Sciatic nerve (tissue), 2 donors: ENCODE results near the gene TEX264. TPM values are rescaled to one million over a fixed set of nuclear protein-coding genes. Genes with fewer than 3 reads are reported as not detected.

Source experiments
- ATAC-seq: fragments of 200-7000 bp; cut with Tn5 transposase; one replicate; pipeline ENCODE4 v1.9.1; 2020; ENCODE audit warnings: mild to moderate bottlenecking, moderate library complexity
- DNase-seq: peaks from one replicate; pipeline ENCODE4 v3.0.0-alpha.2; 2020; ENCODE audit warnings: low spot score
- intact Hi-C: fragments of 100-400 bp; cut with DNase I; formaldehyde crosslinking; loops from one replicate; pipeline ENCODE4 v1.14.2; 2022
- total RNA-seq: library from RNA; stranded (reverse); fragmentation: NEBNext Ultra II Directional; extraction: Animal tissue kit (Norgen Biotek cat#: 25700); gene quantifications from one replicate; pipeline ENCODE4 v1.2.1, GENCODE V29; 2021
- donor health status: DM: no; HTN: no; CAD: no.
- donor health status: DM: no; HTN: no; CAD: no.

TEX264 gene
- total RNA-seq, 1 donor from 2014 or later, result 35.8 TPM

DNA sequence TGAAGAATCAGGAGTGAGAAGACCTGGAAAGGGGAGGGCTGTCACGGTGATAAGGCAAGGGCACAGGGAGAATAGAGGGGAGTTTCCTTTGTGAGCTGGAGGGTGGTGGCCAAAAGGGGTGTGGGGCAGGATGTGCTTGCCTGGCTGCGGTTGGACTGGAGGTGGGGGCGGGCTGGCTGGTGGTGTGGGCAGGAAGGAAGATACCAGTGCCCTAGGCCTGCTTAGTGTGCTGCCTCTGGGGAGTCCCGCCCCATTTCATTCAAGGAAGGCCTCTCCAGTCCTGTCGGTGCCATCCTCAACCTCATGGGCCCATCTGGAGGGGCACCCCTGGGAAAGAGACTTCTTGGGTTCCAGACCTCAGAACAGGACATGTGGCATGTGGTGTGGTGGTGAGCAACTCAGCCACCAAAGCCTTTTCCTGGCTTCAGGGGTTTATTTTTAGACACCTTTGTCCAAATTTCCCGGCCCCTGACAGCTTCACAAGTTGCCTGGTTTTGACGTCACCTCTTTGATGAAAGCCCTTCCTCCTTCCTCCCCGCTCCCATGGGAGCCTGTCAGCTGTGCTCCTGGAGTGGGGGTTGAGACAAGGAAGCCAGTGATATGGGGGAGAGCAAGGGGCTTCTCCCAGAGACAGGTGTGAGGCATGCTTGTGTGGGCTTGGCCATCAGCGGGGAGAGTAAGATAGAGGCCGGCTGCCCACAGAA is 15.6 kb downstream of the TEX264 start:
- ATAC-seq (peak; percentile 52), DNase-seq (no peak)
- intact Hi-C loops, result no loop called here

DNA sequence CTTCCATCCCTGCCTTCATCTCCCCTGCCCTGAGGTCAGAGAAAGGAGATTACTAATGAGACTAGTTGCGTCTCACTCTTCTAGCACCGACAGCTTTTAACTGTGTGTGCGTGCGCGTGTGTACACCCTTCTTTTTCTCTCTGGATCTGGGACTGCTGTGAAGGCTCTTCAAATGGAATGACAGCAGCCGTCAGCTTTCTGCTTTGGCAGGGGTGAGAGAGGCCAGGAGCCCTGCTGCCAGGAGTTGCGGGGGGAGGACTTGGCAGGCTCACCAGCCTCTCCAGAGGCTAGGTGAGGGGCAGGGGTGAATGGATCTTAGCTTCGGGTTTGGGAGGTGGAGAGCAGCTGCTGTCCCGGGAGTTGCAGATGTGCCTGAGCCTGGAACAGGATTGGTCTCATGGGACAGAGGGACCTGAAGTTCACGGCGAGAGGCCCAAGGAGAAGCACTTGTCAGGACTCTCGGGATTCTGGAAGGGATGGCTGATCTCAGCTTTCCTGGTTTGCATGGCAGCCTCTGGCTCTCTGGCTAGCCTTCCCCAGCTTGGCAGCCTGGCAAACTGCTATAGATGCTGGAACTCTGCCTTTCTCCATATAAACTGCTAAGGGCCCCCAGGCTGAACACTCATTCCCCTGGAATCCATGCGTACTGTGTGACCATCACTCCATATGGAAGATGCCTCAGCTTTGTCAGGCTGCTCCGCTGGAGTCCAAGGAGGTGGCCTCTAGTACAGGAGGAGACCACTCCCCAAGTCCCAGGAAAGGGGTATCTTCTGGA is 16.6 kb downstream of the TEX264 start:
- intact Hi-C loops, result no loop called here
- DNase-seq (no peak), ATAC-seq (no peak)

DNA sequence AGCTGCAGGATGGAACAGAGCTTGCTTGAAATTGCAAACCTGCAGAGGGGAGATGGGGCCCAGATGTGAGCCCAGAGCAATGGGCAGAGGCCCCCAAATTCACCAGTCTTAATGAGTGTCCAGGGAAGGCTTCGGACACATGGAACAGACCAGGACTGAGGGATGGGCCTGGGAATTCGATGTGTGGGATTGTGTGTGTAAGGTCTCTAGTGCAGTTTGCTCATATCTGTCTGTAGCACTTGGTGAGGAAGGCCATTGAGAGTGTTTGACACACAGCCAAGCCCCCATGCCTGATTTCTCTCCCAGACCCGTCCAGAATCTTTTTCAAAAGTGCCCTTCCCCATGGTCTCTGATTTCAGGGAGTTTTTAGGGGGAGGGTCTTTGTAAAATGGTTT is 17.2 kb downstream of the TEX264 start:
- DNase-seq, result no peak
- ATAC-seq, result no peak
- intact Hi-C loops, result no loop called here

DNA sequence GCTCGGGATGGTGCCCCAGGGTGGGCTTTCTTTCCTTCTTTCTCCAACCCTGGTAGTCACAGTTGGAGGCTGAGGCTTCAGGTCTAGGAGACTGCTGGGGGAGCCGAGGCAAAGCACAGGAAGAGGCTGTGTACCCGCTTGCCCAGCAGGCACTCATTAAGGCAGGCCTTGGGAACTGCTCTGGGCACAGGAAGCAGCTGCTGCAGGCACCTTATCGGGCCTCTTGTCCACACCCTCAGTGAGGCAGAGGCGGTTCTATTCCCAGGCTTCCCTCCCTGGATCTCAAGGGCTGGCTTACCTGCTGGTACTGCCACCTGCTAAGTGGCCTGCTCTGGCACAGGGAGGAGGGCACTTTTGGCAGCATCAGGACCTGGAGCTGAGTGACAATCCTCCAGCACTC is 20.0 kb downstream of the TEX264 start:
- intact Hi-C loops, result no loop called here
- ATAC-seq, result no peak
- DNase-seq, result no peak

DNA sequence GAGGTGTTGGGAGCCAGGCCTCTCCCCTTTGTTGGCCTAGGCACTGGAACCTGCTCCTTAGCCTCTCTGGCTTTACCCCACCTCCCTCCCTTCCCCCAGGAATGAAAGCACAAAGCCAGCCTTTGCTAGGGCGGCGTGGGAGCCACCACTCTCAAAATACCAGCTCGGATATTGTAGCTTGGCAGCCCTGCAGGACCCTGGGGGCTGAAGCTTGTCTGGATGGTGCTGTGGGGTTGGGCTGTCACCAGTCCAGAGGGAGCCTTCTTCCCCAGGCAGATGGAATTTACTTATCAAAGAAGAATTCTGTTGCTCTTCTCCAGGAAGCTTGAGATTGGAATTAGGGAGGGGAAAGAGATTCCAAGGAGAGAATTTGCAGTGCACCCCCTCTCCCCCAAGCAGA is 20.9 kb downstream of the TEX264 start:
- intact Hi-C loops, result no loop called here
- DNase-seq, result no peak
- no peak for ATAC-seq

DNA sequence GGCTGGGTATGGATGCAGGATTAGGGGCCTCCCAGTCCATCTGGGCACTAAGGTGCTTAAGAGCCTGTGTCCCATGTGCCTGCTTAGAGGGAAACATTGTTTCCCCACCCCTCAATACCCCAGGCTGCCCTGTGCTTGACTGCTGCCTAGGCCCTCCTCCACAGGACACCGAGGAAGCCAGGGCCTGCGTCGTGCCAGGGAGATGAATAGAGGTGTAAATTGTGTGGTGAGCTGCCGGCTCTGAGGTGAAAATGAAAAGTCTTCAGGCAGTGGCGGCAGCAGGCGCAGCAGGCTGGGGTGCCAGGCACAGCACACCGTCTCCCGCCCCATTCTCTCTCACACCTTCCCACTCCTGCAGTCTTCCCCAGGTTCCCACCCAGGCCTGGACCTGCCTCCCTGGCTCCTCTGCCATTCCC is 21.9 kb downstream of the TEX264 start:
- ATAC-seq (no peak), DNase-seq (no peak)
- intact Hi-C loops, result no loop called here

DNA sequence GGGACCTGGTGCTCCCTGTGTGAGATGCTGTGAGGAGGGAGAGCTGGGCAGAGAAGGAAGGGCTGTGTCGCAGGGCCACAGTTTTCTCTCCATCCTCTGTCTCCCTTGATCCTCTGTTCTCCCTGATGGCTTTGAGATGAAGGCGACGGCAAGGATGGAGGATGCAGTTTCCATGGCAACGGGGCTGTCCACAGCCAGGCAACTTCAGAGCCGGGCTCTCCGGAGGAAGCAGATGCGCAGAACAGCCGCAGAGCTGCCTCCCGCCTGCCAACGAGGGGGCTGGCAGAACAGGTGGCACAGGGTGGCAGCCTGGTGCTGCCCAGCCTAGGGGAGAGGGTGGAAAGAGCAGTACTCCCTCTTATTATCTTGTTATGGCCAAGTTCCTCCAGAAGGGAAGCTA is 25.9 kb downstream of the TEX264 start:
- intact Hi-C loops, result no loop called here
- no peak for ATAC-seq
- DNase-seq, result no peak

DNA sequence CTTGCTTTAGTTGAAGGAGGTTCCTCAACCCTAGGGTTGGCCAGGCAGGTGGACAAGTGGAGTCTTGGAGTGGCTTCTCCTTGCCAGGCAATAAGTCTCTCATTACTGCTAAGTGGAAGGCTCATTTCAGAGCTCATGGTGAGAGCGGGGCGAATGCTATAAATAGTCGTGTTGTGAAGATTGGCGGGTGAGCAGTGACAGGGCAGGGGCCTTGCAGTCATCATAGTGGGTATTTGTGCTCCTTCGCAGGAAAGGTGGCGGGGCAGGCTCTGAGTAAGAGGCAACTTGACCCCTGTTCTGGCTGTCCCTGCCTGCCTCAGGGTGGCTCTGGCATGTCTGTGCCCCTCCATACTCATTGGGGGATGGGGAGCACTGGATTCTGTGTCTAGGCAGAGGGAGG is 27.2 kb downstream of the TEX264 start:
- no peak for DNase-seq
- no peak for ATAC-seq
- intact Hi-C loops, result no loop called here

DNA sequence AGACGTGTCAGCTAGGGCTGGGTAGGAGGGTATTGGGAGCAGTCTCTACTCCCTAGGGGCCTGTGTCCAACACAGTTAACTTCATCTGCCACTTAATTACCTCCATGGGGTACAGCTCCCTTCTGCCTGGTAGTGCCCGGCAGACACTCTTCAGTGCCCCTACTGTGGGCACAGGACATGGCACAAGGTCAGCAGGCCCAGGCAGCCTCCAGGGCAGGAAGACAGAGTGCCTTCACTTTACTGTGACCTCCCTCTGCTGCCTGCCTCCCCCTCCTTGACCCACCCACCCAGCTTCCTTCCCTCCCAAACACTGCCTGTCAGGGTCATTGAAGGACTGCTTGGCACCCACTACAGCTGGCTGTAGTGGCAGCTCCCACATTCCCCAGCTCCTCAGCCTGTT is 29.4 kb downstream of the TEX264 start:
- DNase-seq (no peak), ATAC-seq (no peak)
- intact Hi-C loops, result no loop called here

DNA sequence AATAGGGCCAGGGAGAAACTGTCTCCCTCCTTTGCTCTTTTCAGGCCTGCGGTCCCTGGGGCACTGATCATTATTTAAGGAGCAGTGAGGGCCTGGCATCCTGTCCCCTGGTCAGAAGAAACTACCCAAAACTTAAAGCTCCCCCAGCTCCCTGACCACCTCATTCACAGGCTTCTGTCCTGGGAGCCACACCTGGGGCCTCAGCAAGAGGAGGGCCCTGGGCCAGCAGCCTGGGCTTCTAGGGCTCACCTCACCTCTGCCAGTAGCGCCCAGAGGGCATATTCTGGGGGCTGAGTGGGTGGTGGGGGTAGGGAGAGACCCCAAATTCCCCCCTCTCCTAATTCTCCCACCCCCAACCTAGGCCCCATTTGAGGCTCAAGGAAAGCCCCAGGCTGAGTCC is 31.1 kb downstream of the TEX264 start:
- intact Hi-C loops, result no loop called here
- DNase-seq (no peak), ATAC-seq (no peak)

DNA sequence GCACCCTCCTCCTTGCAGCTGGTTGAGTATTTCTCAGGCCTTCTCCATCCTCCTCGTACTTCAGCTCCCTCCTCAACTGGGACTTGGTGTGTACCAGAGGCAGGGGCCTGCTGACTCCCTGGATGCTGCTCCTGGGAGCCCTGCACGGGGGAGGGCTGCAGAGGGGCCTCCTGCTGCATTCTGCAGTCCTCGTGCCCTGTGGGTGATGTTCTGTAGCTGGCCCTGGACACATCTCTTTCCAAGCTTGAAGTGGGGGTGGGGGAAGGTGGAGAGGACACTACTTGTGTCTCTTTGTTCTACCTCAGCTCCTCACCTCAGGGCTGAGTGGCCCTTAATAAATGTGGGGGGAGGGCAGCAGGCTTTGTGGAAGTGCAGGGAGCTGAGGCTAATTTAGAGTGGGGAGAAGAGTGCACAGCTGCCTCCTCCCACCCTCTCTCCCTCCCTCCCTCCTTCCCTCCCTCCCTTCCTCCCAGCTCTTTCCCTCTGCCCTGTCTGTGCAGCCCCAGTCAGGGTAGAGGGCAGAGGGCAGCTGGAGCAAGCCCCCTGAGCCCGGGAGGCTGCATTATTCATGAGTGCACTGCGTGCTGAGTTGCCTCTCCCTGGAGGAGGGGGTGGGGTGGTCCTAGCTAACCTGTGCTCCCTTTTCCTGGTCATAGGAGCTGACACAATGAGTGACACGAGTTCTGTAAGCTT is 32.2 kb downstream of the TEX264 start:
- no peak for ATAC-seq
- DNase-seq, result no peak
- intact Hi-C loops, result no loop called here

DNA sequence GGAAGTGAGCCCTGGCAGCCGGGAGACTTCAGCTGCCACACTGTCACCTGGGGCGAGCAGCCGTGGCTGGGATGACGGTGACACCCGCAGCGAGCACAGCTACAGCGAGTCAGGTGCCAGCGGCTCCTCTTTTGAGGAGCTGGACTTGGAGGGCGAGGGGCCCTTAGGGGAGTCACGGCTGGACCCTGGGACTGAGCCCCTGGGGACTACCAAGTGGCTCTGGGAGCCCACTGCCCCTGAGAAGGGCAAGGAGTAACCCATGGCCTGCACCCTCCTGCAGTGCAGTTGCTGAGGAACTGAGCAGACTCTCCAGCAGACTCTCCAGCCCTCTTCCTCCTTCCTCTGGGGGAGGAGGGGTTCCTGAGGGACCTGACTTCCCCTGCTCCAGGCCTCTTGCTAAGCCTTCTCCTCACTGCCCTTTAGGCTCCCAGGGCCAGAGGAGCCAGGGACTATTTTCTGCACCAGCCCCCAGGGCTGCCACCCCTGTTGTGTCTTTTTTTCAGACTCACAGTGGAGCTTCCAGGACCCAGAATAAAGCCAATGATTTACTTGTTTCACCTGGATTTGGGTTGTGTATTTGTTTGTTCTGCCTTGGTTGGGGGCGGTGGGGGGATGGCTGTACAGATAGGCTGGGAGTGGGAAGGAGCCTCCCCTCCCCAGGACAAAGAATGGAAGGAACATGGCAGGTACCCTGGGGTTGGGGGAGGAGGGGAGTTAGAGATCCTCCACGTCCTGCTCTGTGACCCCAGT is 32.9 kb downstream of the TEX264 start:
- intact Hi-C loops, result no loop called here
- ATAC-seq, result no peak
- no peak for DNase-seq

DNA sequence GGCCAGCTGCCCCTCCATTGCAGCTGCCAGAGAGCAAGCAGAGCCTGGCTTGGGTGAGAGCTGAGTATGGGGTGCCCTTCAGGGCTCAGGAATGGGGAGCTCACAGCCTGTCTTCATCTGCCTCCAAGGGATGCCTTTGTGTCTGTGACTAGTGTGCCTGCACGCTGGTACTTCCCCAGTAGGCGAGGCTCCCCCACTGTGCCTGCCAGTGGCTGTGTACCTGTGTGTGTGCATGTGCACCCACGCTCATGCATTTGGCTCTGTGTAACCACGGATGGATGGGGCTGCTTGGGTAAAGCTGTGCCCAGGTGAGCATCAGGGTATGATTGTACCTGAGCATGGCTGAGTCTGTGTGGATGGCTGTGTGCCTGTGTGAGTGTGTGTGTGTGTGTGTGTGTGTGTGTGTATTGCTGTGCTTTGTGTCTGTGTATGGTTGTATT is 33.5 kb downstream of the TEX264 start:
- intact Hi-C loops, result no loop called here
- DNase-seq (no peak), ATAC-seq (no peak)

DNA sequence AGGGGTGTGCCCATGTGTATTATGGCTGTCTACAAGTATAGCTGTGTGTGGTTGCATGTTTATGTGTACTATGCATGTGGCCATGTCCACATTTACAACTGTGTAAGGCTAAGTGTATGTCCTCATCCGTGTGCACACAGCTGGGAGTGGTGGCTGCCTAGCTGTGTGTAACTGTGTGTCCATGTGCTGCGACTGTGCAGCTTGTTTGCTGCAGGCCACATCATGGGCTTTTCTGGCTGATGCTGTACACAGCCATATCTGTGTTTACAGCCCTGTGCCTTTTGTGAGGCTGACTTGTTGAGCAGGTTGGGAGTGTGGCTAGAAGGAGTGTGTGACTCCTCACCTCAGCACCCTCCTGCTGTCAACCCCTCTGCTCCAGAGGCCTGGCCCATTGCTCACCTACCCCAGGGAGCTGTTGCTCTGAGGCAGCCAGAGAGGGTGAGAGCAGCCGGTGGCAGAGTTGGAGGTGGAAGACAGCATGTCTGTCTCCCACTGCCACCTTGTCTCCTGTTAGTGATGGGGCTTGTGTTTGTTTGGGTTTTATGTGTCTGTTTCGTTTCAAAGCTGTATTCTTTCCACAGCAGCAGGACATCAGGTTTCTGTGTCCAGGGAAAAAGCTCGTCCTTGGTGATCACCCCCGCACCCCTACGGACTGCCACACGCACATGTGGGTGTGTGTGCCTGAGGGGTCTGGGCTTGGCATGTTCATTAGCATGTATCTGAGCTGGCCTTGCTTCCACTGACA is 34.4 kb downstream of the TEX264 start:
- DNase-seq (peak; percentile 33), ATAC-seq (no peak)
- intact Hi-C loops, result no loop called here

DNA sequence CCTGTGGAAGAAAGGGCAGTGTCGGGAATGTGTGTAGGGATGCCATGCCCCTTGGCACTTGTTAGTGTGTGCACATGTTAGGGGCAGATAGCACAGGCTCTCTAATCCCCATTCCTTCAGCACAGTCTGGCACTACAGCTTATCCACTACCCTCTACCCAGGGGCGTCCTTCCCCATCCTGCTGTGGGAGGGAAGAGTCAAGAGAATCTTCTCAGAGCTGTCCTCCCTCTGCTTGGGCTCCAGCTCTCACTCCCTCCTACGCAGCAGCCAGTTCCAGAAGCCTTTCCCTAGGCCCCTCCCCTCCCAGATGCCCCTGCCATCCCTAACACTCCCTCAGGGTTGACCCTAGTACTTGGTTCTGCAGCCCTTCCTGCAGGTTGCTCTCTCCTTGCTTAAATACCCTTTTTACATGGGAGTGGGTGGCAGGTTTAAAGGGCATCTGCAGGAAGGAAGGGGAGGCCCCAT is 35.0 kb downstream of the TEX264 start:
- ATAC-seq, result peak; percentile 6
- intact Hi-C loops, result no loop called here
- DNase-seq, result peak; percentile 46

DNA sequence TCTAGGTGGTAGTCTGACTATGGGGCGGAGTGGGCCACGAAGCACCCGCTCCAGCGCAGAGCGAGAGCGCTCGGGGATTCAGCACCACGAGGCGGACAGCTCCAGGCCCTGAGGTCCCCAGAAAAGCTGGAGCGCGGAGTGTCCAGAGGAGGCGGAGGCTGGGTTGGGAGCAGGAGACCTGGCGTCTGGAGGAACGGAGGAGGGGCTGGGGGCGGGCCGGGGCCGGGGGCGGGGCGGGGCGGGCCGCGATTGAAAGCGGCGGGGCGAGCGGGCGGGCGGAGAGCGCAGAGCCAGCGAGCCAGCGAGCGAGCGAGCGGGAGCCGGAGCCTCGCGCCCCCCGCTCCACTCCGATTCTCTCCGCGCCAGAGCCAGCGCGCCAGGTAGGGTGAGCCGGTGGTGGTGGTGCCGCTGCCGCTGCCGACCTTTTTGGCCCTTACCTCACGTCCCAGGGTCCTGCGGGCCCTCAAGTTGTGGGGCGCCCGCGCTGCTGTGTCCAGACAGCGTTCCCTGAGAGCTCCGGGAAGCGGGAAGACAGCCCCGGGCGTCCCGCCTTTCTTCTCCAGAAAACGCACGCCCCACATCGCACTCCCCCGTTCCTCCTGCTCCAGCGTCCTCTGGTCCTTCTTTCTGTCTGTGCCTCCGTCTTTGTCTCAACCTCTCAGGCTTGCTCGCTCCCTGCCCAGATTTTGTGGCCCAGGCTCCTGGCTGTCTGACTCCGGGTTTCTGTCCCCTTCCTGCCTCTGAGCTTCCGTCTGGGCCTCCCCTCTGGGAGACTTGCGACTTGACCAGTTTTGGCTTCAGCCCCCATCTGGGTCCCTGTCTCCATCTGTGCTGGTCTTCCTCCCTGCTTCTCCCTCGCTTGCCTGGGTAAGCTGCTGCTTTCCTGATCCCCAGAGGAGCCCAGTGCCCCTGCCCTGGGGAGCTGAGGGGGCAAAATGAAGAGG is 36.0 kb downstream of the TEX264 start, which contains the start of gene GRM2:
GRM2 (plus strand) TSS at position 281 of the 944 bp plus-strand sequence. CDS start 1,916 bp downstream, outside the sequence.
- peak; percentile 84 for DNase-seq
- ATAC-seq, result peak; percentile 91
- intact Hi-C loops, result no loop called here

DNA sequence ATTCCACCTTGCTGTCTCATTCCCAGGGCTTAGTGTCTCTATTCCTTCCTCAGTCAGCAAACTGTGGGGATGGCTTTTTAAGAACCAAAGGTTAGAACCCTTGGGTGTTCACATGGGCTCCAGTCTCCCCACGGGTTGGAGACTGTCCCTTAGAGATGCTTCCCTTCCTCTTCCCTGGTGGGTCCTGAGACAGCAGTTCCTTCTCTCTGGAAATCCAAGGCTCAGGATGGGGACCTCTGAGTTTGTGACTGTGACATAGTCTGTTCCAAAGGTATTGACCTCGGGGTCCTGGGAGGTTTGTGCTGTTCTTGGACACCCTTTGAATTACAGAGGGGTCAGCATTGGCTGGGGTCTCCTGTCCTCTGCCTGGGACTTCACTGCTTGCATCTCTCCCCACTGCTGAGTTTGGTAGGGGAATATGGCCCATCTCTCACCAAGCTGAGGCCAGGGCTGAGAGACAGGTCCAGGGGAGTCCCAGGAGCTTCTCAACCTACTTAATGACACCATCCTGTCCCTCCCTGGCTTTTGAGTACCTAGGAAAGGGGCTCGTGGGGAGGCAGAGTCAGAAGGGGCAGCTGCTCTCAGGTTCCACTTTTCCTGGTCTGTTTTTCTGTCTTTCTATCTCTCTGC is 37.3 kb downstream of the TEX264 start:
- peak; percentile 17 for DNase-seq
- no peak for ATAC-seq
- intact Hi-C loops, result no loop called here
